Esophagus muscularis mucosa (tissue), 3 donors: ENCODE data around the gene ZNF502.

ENCODE experiments used
- CTCF ChIP-seq, 3 experiments: fragments of 200-600 bp in 2 of 3; fragments of 450-650 bp in 1 of 3; sonication (generic) in 2 of 3; IDR thresholded peaks; one replicate each; pipeline ENCODE4 v1.5.1; 2017 to 2019; ENCODE audit warnings: antibody characterized with exemption in 3 of 3, mild to moderate bottlenecking in 2 of 3, moderate library complexity in 1 of 3
- POLR2A ChIP-seq: fragments of 450-650 bp; IDR thresholded peaks from one replicate; pipeline ENCODE4 v1.6.1; 2017; ENCODE audit warnings: antibody characterized with exemption, moderate library complexity, mild to moderate bottlenecking, low read depth
- POLR2AphosphoS5 ChIP-seq, 2 donors: sonication (generic); formaldehyde crosslinking; IDR thresholded peaks; one replicate each; pipeline ENCODE4 v1.6.1; 2017; ENCODE audit warnings: antibody characterized with exemption in 2 of 2

- TF ChIP-seq CTCF (IDR thresholded peaks at IDR 0.05): no peak
- no peak for TF ChIP-seq POLR2AphosphoS5 (IDR thresholded peaks at IDR 0.05)
- TF ChIP-seq POLR2A: no peak
These were observed 48.6 kb downstream of the ZNF502 start for GRCh38 chr3:44761101-44761423.
